Measurements from ENCODE around the gene PSMB10.

GRCh38 chr16:67902831-67903230, 33.8 kb downstream of the PSMB10 start:
- TF ChIP-seq POLR2AphosphoS5 (IDR thresholded peaks at IDR 0.05), result no peak
- TF ChIP-seq CTCF (IDR thresholded peaks at IDR 0.05), result no peak
- no peak for TF ChIP-seq POLR2A (IDR thresholded peaks at IDR 0.05)
- no peak for TF ChIP-seq EP300 (IDR thresholded peaks at IDR 0.05; ENCODE audit: low read depth)
